HG02759 (cell line): Measurements from ENCODE around the gene SHISAL1.

ENCODE experiments used
- ATAC-seq: cut with Tn5 transposase; IDR thresholded peaks from one replicate; pipeline ENCODE4 v1.9.1; 2021; ENCODE audit warnings: mild to moderate bottlenecking, moderate library complexity; ENCODE audit not compliant: unreplicated experiment

The SHISAL1 gene

DNA sequence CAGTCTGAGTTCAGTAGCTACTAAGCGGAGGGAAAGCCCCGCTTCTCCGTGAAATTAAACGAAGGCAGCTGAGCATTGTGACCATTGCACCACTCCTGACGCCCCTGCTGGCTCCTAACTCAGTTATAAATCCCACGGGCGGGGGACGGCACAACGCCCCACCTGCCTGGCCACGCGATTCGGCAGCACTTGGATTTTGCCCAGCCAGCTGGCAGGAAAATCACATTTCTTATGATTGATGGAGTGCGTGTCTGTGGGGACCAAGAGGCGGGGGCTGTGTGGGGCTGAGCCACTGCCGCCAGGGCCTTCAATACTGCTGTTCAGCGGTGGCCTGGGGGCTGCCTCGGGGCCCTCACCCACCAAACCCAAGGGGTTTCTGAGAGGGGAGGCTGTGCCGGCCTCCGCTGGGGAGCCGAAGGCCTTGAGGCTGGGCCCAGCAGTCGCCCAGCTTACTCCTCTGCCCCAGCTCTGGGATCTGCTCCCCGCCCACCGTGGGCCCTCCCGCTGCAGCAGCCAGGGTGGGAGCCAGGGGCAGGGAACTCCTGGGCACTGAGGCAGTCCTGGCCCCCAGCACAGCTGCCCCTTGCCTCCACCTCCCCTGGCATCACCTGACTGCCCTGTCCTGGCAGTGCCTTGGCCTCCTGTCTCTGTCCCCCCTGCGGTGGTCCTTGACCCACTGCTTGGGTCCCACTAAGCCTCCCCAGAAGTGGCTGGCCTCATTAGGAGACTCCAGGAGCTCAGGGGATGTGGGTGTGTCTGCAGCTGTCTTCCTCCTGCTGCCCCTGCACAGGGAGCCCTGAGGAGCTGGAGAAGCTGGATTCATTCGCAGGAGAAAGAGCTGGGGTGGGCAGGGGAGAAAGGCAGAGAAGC is 30.7 kb downstream of the SHISAL1 start:
- no peak for ATAC-seq

DNA sequence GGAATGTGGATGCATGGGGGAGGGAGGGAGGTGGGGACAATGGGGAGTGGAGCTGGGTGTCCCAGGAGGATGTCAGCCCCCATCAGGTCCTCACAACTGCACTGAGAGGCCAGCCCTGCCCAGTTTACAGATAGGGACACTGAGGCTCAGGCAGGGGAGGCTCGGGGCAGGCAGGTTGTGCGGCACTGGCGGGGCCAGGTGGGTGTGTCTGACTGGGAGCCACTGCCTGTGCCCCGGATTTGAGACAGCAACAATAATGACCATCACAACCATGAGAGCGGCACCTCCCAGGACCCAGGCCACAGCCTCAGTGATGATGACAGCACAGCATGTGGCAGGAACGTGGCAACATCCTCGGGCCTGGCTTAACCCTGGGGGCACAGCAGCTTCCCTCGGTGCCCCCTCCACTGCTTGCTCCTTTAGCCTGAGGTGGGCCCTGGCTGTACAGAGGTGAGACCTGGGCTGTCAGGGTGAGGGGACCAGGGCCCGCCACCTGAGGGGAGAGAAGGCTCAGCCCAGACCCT is 32.0 kb downstream of the SHISAL1 start:
- ATAC-seq = no peak

DNA sequence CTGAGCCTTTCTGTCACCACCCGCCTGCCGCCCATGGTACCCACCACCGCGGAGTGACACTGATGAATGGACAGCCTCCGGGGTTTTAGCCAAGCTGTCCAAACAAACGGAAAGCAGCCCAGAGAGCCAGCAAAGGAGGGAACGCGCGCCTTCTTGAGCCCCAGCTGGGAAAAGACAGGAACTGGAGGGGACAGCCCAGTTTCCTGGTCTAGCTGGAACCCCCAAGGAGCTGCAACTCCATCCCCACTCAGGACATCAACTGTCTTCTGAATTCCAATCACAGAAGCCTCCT is 33.7 kb downstream of the SHISAL1 start:
- no peak for ATAC-seq

DNA sequence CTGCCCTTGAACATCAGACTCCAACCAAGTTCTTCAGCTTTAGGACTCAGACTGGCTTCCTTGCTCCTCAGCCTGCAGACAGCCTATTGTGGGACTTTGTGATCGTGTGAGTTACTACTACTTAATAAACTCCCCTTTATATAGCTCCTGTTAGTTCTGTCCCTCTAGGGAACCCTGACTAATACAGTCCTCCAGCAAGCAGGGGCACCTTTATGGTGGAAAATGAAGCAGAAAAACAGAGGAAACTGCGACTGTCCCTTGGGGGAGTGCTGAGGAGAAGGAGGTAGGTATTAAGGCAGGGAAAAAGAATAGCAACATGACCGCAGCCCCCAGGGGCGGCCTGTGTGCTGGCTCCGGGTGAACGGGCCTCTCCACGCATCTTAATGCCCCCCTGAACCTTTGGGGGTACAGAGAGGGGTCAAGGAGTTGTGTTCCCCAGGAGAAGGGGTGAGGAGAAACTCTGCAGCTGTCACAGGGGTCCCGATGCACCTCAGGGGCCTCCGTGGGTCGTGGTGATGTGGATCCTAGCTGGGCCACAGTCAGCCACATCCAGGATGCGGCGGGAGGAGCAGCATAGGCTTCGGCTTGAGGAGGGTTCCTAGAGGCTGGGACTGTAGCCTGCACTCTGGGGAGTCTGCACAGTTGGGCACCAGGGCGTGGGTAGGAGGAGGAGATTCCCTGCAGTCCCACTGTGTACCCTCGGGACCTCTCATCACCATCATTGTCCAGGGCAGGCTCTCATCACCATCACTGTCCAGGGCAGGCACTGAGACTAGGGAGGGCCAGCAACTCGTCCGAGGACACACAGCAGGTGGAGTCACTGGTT is 34.3 kb downstream of the SHISAL1 start:
- no peak for ATAC-seq

DNA sequence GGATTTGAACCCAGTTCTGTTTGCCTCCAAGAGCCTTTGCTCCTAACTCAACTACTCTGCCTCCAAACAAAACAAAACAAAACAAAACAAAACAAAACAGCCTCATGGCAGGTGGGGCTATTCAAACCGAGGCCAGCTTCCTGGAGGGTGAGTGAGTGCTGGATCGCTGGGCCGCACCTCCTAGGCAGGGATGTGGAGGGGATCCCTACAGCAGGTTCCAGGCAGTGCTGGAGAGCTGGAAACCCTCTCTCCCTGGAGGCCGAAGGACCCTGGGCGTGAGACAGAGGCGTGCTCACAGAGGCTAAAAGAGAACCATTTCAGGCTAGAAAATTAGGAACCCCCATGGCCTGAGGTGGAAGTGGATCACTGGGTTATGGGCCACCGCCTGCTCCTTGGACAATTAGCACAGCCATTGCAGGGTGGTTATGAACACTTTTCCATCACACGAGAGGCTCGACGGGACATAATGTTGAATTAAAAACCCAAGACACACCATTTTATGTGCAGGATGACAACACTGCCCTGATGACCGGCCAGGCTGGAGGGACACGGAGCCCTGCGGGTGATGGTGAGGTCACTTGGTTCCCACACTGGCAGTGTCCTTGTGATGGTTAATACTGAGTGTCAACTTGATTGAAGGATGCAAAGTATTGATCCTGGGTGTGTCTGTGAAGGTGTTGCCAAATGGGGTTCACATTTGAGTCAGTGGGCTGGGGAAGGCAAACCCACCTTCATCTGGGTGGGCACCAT is 35.2 kb downstream of the SHISAL1 start:
- ATAC-seq = no peak

DNA sequence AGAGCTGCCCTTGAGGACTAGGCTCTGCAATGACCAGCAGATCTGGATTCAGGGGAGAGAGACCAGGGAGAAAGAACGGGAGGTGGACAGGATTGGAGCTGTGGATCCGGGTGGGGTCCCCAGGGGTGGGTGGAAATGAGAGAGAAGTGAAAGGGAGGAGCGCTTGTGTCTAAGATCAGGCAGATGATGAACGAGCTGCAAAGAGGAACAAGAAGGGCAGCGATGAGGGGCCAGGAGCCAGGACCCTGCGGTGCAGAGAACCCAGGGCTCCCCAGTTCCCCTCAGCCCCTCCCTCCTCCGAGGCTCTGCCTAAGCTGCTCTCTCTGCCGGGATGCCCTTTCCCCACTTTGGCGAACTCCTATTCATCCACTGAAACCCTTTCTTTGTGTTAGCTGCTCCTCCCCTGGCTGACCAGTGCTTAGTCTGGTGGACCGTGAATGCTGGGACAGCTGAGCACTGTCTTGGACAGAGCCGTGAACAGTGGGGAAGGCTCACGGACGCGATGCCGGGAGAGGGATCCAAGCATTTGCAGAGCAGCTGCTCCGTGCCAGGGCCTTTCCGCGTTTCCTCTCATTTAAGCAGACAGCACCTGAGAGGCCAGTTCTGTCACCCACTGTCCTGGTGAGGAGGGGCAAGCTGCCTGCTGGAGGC is 35.9 kb downstream of the SHISAL1 start:
- ATAC-seq = no peak

DNA sequence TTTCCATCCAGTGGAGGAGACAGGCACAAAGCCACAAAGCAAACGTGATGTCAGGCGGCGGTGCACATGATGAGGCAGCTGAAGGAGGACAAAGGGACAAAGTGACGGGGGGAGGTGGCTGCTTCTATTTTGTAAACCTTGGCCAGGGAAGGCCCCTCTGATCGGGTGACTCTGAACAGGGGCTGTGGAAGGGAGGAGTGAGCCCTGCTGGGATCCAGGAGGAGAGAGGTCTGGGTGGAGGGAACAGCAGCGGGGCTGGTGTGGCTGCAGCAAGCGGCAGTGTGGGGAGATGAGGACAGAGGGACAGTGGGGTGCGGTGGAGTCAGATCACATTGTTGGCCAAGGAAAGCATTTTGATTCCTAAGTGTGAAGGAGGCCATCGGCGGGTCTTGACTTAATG is 36.7 kb downstream of the SHISAL1 start:
- ATAC-seq = no peak

DNA sequence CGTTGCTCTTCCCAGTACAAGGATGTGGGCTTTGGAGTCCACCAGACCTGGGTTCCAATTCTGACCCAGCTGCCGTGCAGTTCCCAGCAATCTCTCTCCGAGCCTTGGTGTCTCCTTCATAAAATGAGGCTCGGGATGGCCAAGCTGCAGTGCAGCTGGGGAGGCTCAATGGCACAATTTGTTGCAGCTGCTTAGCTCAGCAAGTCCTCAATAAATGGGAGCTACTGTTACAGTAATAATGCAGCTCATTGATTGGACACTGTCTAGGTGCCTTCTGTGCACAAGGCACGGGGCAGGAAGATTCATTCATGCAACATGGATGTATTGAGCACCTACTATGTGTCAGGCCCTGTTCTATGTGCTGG is 37.1 kb downstream of the SHISAL1 start:
- ATAC-seq = no peak

DNA sequence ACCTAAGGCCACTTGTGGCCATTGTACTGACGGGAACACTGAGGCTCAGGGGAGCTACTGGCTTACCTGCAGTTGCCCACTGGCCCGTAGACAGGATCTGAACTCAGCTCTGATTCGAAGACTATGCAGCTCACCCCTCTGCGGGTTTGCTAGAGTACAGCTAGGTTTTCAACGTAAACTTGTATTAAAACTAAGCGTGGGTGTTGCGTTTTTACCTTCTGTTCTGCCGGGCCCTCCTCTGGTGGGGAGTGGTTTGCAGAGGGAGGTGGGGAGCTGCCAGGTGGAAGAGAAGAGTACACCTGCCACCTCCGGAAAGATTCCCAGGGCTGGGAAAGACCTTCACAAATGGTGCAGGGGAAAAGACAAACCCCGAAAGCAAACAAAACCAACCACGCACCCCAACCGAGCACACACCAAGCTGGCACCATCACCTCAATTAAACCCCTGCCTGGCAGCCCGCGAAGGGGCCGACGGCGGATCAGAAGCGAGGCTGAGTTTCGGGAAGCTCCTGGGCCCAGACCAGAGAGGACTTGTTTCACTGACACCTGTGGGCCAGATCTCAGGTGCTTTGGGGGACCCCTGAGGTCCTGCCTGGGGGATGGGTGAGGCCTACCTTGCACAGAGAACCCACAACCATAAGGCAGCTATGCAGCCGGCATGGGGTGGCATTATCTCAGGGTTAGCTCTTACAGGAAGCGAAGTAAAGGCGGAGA is 37.7 kb downstream of the SHISAL1 start:
- ATAC-seq = no peak

DNA sequence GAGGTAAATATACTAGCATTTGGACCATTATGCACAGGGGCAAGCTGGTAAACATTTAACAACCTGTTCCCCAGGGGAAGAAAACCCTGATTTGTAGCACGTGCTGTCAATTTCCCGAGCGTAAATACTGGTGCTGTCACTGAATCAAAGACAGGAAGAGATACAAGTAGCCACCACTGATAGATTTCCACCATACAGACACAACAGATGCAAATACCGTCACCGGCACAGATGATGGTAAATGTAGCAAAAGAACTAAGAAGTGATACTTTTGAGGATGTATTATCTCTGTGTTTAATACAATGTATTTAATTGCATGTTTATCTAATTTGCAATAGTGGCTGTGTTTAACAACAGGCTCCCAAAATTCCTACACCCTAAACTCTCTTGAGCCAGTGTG is 39.6 kb downstream of the SHISAL1 start:
- no peak for ATAC-seq

DNA sequence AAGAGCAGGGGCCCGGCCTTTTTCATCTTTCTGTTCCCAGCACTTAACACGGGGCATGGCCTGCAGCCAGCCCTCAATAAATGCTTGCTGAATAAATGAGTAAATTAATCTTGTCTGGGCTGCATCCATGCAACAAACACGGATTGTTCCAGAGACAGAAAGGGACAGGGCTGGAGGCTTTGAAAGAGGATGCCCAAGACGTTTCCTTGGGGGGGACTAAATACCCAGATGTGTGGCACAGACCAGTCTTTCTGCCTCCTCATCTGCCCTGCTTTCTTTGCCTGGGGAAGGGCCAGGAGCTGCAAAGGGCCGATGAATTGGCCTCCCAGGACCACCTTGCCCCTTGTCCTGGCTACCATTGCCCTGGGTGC is 40.4 kb downstream of the SHISAL1 start:
- ATAC-seq = no peak

DNA sequence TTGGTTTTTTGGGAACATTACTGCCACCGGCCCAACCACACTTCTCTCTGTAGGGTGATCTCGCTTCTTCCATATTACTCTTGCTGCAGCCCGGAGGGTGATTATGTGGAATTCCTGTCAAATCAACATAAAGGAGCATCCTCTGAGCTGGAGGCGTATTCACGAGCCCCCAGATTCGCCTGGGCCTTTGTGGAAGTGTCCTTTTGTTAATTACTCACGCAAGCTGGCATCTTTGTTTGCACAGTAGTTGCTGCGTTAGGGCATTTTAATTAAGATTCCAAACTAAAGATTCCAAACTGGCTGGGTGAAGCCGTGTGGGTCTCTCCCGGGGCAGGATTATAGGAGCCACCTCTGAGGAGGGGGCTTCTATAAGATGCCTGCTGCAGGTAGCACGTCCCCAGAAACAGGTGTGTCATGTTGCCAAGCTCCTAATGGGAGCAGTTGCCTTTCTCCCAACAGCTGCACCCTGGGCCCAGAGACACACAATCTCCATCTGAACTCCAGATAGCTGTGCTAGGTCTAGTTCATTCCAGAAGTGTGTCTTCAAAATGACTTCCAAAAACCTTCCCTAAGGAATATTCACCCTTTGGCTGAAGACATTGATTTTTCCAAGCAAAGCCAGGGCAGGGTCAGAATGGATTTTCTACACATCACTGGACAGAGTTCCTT is 40.9 kb downstream of the SHISAL1 start:
- no peak for ATAC-seq

DNA sequence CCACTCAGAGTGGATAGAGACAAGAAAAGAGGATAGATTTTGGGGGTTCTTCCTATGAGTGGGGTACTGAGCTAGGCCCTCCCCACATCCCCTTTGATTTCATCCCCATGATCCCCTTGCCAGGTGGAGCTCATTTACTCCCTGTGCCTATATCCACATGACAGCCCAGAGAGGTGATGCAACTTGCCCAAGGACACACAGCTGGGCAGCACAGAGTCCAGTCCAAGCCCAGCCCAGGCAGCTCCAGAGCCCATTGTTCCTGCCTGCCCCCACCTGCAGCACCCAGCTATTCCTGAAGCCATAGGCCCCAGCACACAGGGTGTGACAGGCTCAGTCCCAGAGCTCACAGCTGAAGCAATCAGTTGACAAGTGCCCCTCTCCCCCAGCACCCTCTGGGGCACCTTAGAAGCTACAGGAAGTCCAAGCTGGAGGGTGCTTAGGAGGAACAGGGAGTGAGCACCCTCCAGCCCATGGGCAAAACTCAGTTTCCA is 41.7 kb downstream of the SHISAL1 start:
- ATAC-seq = no peak

DNA sequence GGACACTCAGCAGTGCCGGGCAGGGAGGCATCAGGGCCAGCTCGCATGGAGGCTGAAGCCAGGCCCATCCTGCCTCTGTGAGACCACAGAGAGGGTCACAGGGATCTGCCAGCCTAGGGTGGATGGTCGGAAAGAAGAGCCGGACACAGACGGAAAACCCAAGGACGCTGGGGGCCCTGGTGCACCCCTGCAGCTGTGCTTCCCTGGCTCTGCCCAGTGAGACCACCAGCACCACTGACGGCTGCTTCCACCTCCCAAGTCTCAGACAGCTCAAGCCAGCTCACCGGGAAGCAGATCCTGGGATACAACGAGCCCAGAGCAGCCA is 42.2 kb downstream of the SHISAL1 start:
- no peak for ATAC-seq

DNA sequence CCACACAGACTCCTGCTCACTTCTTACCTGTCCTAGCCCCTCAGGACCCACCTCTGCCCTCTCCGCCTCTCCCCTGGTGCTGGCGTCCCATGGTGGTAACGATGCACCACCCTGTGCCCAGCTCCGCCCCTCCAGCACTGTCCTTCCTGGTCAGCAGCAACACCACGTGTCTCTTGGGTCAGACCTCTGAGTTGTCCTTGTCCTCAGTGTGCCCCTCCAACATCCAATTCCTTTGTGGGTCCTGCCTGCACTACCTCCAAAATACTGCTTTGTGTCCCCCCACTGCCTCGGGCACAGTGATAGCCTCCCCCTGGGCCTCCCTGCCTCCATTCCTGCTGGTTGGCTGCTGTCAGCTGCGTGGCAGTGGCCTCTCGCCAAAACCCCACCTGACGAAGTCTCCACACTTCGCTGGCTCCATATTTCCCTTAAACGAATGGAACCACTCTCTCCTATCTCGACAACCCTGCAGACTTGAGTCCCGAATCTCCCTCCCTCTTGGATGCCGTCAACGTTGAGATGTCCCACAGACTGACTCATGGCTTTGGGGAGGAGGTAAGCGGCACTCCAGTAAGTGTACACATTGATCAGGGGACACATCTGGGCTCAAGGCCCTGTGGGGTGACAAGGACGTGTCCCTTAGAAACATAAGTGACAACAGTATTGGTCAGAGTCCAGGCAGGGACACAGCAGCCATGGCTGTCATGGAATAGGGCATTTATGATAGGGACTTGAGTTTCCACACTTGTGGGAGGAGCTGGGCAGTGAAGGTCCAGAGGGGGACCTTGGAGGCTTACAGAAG is 42.8 kb downstream of the SHISAL1 start:
- no peak for ATAC-seq

DNA sequence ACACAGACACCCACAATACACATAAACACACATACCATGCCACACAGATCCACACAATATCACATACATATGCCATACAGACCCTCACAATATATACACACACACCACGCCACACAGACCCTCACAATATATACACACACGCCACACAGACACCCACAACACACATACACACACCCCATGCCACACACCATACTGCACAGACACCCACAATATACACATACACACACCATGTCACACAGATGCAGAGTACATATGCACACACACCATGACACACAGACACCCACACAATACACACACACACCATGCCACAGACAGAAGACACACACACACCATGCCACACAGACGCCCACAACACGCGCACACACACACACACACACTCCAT is 43.6 kb downstream of the SHISAL1 start:
- ATAC-seq = no peak

DNA sequence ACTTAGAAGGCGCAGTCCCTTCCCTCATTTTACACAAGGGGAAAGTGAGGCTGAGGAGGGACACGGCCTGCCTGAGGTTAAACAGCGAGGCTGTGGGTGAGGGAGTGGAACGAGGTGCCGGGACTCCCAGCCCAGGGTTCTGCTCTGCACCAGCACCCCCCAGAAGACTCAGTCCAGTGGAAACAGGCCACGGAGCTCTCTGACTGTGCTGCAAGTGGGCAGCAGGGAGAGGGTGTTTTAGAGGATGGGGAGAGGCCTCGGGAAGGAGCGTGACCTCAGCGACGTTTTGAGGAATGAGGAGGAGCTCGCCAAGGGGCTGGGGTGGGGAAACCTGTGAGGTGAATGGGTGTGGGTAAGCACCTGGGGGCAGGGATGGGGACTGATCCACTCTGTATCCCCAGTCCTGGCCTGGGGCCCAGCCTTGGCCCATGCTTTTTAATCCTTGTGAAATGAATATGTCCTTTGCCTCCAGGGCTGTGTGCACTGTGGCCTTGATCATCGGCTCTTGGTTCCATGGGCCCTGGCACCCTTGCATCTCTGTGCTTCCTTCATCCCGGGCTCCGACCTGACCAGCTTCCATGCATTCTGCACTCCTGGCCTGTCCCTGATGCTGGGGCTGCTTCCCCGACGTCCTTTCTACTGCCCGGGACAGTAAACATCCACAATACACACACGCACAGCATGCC is 44.2 kb downstream of the SHISAL1 start:
- ATAC-seq = no peak

DNA sequence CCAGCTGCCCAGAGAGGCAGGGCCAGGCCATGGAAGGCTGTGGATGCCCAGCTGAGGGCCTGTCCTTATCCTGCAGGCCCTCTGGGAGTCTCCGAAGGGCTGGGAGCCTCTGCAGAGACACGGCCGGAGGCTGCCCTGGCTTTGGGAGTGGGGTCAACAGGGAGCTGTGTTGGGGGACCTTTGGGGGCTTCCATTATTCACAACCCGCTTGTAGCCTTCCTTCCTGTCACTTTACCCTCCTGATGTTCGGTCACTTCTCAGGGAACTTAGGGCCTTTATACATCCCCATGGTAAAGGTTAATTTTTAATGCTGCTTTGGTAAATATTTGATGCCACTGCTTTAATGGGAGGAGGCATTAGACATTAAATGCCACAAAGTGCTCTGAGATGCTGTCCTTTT is 44.9 kb downstream of the SHISAL1 start:
- ATAC-seq = no peak
